ENCODE measurements around the gene PTPN21.

DNA sequence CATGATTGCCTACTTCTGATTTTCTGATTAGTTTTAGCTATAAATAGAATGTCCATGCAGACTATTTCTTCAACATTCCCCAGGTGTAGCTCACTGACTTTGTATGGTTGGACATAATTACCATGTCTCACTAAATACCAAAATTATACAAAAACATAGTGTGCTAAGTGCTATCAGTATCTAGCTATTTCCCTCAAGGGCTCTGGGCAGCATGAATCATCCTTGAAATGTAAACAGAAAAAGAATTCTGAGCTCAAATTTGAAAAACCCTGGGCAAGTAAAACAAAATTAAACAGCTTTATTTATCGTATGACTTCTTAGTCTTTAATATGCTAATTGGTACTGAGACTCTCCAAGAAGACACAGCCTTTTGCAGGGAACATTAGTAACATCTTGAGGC lies 86.4 kb downstream of the PTPN21 start:
- TF ChIP-seq POLR2A (IDR thresholded peaks at IDR 0.05; ENCODE audit: low read depth, low read length) (no peak), POLR2AphosphoS5 (IDR thresholded peaks at IDR 0.05; ENCODE audit: insufficient read depth, low read depth, low read length) (no peak), EZH2 (IDR thresholded peaks at IDR 0.05; ENCODE audit: borderline replicate concordance, low read depth, low read length, severe bottlenecking) (no peak), MYC (IDR thresholded peaks at IDR 0.05; ENCODE audit: low read depth, low read length) (no peak)
- TF ChIP-seq, protein P1, sequence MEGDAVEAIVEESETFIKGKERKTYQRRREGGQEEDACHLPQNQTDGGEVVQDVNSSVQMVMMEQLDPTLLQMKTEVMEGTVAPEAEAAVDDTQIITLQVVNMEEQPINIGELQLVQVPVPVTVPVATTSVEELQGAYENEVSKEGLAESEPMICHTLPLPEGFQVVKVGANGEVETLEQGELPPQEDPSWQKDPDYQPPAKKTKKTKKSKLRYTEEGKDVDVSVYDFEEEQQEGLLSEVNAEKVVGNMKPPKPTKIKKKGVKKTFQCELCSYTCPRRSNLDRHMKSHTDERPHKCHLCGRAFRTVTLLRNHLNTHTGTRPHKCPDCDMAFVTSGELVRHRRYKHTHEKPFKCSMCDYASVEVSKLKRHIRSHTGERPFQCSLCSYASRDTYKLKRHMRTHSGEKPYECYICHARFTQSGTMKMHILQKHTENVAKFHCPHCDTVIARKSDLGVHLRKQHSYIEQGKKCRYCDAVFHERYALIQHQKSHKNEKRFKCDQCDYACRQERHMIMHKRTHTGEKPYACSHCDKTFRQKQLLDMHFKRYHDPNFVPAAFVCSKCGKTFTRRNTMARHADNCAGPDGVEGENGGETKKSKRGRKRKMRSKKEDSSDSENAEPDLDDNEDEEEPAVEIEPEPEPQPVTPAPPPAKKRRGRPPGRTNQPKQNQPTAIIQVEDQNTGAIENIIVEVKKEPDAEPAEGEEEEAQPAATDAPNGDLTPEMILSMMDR (IDR thresholded peaks at IDR 0.05; ENCODE audit: extremely low read depth in 1 of 2, insufficient read depth in 1 of 2, low read depth in 1 of 2, low read length in 2 of 2): no peak
- TF ChIP-seq, protein P2, sequence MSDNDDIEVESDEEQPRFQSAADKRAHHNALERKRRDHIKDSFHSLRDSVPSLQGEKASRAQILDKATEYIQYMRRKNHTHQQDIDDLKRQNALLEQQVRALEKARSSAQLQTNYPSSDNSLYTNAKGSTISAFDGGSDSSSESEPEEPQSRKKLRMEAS (IDR thresholded peaks at IDR 0.05; ENCODE audit: insufficient read depth, insufficient read length): no peak

All from endothelial cell of umbilical vein (primary cell).